HT1080 (cell line): ENCODE data around the gene FAT3. TPM values are rescaled to one million over a fixed set of nuclear protein-coding genes. Genes with fewer than 3 reads are reported as not detected.

Source experiments
- DNase-seq: peaks from one replicate; pipeline ENCODE4 v3.0.0-alpha.2; 2015; ENCODE audit warnings: low read depth
- polyA plus RNA-seq, 2 experiments: library from polyadenylated mRNA; depleted of rRNA; stranded (reverse); fragments of >200 nt; gene quantifications; 2 replicates each; pipeline ENCODE4 v1.2.3, GENCODE V29; 2015
- total RNA-seq: library from RNA; depleted of rRNA; stranded (reverse); fragments of >200 nt; shearing (Covaris generic); gene quantifications from 2 replicates; pipeline ENCODE4 v1.2.3, GENCODE V29; 2014; rRNA removed

Gene FAT3
- total RNA-seq = 0.20 and 0.27 TPM in 2 replicates
- 0.10 and 0.78 TPM in 2 replicates for polyA plus RNA-seq (2015; cell fraction: cytosol; rRNA removed)
- polyA plus RNA-seq (2015; cell fraction: nucleus; rRNA removed) = 0.61 and 0.75 TPM in 2 replicates

DNA sequence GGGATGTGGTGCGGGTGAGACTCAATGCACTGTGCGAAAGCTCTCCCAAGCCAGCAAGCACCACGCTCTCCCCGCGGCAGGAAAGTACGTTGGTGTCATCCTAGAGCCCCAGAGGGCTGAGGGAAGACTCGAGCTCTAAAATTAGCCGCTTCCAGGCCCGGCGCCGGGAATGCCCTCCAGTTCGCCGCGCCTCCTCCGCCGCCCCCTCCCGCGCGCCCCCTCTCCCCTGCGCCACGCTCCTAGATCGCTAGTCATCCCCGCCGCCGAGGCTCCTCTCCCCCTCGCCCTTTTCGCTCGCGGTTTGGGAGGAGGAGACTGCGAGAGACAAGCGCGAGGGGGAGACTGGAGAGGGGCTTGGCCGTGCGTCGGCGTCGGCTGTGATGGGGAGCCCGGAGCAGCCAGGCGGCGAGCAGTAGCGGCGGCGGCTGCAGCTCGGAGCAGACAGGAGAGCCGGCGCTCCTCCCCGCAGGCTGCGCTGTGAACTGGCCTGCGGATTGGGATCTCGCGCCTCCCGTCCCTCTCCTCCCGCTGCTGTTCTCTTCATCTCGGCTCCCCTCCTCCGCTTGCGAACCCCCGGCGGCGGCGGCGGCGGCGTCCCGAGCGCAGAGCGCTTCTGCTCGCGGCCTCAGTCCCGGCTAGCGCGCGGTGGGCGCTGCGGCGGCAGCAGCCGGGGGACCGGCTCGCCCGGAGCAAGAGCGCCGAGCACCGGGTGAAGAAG is at the start of gene FAT3:
TSS of gene FAT3 (plus strand) at position 412 of the 718 bp plus-strand sequence. CDS start 127,295 bp downstream, outside the sequence.
- peak; percentile 40 for DNase-seq

DNA sequence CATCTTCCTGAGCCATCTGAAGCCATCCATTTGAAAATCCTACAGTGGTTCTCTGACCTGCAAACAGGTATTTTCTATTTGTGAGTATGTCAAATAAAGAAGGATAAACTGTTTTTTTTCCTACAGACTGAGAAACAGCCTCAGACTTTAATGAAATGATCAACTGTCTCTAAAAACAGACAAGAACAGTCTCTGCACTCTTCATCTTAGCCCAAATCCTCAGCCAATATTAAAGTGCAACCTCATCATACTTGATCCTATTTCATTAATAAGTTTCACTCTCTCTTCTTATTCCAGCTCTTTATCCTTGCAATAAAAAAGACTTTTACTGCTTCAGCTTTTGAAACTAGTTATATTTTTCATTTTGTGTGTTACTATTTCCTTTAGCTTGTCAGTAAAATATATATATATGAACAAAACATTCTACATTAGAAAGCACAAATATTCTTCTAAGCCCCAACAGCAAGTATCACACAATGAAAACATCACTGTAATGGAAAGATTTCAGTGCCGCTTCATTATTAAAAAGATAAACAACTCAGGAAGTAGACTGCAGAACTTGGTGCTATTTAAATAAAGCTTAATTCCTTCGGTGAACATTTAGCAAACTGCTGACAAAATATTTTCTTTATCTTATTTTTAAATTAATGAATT is 45.5 kb upstream of the FAT3 start:
- no peak for DNase-seq

DNA sequence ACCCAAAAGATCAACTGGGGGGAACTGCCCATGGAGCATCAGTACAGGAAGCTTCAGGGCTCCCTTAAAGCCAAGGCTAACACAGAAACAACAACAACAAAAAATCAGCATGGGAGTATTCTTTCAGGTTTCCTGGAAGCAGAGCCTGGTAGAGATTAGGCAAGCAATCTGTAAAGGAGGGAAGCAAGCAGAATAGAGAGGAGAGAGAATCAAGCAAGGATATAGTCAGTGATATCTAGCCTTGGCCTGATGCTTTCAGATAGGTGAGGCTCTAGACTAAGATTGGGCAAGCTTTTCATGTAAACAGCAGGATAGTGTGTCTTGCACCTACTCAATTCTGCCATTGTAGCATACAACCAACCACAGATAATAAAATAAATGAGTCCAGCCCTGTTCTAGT is 44.4 kb upstream of the FAT3 start:
- DNase-seq = no peak

DNA sequence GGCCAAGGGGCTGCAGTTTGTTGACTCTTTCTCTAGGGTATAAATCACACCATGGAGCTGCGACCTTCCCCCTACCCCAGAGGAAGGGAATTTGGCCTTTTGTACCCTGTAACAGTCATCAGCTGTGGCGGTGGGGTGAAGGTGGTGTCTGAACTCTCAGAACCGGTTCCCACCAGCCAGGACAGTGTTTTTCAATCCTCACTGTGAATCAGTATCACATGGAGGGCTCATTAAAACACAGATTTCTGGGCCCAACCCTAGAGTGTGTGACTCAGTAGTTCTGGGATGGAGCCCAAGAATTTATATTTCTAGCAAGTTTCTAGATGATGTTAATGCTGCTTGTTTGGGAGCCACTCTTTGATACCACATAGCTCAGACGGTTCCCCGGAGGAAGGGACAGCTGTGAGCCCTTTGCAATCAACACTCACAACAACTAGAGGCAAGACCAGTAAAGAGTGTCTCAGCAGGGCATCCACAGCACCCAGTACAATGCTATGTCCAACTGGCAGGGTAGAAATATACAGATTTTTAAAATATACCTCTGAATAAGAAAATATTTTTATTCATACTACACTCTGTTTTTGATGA is 43.9 kb upstream of the FAT3 start:
- DNase-seq = peak; percentile 45

DNA sequence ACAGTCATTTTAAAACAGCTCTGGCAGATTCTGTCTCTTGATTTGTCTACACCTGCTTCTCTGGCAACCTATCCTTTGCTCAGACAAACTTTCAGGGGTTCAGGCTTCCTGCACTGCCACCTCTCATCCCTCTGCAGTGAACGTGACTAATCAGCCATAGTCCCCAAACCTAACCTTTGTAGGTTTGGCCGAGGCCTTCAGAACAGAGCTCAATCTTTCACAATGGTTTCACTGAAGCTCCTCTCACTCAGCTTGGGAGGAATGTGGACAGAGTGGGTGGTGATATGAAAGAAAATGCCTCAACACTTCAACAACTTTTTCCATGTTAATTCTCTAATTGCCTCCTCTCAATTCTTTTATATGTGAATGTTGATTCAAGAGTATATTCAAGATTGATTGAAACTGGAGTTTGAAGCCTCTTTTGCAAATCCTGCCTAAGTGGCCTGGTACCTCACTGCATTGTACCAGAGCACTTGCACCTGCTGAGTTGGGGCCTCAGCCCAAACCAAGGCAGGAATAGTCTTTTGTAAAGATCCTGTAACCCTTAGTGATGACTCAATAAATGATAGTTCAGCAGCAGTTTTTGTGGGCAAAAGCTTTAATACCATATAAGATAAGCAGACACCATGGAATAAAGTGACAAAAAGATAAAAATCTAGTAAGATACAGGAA is 33.9 kb upstream of the FAT3 start:
- DNase-seq = no peak

DNA sequence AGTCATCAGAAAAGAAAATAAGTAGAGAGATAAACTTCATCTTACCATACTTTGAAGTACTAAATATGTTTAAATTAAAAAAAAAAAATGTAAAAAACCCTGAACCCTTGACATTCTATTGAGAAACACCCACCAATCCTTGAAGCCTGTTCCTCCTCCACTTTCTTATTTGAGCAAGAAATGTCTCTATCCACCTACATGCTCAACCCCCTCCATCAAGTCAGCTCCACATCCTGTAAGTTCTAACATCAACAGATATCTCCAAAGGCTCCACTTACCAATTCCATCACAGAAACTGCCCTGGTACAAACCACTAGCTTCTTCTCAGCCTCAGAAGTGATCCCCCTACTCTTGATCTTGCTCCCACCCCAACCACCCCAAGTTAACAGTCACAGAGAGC is 32.5 kb upstream of the FAT3 start:
- DNase-seq = no peak

DNA sequence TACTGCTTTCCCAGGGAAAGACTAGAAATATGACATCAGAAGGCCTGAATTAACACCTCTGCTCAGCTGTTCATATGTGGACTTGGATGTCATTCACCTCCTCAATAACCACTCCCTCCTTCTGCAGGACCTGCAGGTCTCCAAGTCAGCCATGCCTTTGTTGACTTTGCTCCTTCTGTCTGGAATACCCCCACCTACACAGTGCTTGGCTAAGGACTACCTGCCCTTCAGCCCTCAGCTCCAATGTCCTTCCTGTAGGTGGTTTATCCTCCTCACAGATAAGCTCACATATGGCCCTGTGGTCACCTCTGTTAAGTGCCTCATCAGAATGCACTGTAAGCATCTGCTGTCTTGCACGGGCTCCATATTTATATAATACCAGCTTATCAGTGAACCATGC is 26.4 kb upstream of the FAT3 start:
- no peak for DNase-seq

DNA sequence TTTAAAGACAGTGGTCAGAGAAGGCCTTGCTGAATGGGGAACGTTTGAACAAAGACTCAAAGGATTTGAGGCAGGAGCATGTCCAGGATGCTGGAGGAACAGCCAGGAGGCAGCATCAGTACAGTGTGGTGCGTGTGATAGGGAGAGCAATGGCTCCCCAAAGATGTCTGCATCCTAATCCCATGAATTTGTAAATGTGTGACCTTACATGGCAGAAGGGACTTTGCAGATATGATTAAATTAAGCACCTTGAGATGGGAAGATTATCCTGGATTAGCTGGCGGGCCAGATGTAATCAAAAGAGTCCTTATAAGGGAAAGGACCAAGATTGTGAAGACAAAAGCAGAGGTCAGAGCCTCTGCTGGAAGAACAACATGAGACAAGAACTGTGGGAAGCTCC is 24.6 kb upstream of the FAT3 start:
- no peak for DNase-seq

DNA sequence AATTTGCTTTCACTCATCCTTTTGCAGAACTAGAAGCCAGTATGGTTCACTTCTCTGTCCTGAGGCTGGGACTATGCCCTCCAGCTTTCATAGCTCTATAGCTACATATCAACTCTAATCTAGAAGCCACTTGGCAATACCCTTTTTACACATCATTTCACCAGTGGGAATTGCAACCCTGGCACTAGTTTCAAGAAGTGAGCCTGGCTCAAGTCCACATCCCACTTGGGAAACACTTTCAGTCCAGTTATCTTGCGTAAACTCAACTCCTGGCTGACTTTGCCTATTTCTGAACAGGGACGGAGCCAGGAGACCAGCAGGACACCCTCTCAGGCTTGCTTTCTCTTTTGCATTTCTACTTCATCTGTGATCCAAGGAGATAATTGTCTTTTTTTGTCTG is 19.9 kb upstream of the FAT3 start:
- DNase-seq = no peak

DNA sequence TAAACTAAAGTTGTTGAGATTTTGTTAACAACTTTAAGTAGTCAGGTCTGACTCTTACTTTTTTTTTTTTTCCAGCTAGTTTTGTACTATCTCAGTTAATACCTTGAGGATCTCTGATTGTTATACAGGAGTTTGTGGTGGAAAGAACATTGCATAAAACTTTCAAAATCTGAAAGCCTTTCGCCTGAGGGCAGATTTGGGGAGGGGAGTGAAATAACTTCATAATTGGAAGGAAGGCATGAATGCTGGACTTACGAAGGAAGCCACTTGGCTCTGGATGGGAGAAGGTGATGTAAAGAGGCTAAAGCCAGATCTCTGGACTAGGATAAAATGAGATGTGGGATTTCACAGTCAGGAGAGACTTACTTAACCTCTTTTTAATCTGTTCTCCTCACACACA is 18.2 kb upstream of the FAT3 start:
- no peak for DNase-seq

DNA sequence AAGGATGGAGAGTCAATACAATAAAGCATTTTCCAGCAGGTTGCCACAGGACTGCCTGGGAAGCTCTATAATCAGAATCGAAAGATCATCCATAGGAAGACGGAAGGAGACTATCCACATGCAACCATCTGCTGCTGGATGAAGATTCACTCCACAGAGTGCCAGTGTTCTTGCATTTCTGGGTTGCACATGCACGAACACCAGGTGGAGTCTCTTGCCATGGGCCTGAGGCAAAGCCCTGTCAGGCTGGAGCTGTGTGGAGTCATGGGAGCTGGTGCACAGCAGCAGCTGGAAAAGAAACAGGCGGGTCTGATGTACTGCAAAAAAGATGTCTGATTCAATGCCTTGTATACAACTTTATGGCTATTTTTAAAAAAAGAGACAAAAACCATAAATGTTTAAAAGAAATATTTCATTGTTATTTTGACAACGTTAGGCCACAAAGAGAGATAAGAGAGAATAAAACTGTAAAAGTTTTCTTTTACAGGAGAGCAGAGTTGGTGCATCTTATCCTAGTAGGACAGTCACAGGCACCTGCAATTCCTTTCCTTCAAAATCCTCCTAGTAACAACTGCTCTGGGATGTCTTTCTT is 12.9 kb upstream of the FAT3 start:
- peak; percentile 28 for DNase-seq

DNA sequence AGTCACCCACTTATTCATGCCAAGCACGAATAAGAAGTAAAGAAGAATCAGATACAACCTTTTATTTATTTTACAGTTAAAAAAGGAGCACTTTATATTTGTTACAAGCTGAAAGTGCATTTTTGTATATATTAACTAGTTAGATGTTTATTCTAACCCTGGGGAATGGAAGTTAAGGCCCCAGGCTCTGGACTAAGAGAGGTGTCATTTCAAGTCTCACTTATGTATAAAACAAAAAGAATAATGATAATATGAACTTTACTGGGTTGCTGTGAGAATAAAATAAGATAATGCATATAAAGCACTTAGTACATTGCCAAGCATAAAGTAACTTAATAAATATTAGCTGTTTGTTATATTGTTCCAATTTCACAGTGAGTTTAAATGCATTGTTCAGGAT is 12.1 kb upstream of the FAT3 start:
- no peak for DNase-seq

DNA sequence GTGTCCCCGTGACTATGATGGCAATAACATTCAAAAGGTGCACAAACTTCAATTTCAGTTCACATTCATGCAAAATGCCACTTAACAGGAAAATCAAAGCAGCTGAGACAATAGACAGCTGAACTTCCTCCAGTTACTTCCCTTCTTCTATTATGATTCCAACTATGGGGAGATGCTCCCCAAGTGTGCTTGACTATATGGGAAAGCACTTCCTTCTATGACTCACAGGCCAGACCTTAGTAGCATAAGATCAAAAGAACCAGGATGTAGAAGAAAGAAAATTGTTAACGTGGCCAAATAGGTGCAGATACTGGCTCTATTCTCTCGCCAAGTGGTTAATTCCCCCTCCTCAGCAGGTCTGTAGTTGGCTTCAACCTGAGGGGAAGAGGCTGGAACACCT is 7.8 kb upstream of the FAT3 start:
- DNase-seq = no peak

DNA sequence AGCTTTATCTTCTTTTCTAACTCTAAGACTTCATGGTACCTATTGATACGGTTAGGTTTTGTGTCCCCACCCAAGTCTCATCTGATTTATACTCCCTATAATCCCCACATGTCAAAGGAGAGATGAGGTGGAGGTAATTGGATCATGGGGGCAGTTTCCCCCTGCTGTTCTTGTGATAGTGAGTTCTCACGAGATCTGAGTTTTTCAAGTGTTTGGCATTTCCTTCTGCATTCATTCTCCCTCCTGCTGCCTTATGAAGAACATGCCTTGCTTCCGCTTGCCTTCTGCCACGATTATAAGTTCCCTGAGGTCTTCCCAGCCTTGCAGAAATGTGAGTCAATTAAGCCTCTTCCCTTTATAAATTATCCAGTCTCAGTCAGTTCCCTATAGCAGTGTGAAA is 5.1 kb upstream of the FAT3 start:
- DNase-seq = no peak

DNA sequence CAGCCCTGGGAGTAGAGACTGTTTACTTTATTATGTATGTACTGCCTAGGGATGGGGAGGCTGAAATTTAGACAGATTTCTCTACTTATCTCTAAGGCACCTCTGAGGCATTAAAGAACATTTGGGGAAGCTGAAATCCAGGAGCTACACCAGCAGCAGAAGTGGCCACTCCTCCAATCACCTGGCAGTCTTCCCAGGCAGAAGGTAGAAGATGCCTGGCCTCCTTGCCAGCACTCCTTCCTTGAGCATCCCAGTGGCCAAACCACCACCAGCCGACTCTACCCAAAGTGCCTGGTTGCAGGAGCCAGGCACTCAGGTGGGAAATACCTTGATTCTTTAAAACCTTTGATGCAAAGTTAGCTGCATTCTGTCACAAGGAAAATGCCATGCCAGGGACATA is 1.9 kb upstream of the FAT3 start:
- no peak for DNase-seq

DNA sequence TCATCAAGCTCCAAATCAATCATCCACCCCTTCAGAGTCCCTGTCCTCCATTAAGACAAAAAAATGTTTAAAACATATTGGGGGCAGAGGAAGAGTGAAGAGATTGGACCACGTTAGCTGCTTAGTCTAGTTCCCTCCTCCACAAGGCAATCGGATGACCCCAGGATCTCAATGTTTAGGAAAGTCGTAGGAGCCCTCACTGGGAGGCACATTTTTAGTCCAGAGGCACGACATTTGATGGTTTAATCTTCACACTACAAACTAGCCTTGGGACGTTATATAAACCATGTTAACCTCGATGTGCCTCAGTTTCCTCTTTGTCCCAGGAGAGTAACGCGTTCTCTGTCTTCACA is 588 bp upstream of the FAT3 start:
- no peak for DNase-seq

DNA sequence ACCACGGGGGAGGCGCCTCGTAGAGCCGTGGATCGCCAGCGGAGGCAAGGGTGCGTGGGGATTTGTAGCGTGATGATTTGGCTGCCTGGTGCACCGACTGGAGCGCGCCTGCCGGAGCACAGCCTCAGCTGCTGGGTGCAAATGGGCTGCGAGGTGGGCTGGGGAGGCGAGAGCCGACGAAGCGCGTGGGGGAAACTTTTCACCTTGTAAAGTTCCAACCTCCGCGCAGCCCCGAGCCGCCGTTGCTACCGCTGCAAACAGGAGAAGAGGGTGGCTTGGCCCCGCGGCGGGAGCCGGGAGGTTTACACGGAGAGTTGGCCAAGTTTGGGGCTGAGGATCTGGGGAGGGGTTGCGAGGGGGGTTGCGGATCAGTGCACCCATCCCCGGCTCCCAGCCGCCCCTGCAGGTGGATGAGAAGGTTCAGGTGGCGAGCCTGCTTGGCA is 528 bp downstream of the FAT3 start:
- no peak for DNase-seq

DNA sequence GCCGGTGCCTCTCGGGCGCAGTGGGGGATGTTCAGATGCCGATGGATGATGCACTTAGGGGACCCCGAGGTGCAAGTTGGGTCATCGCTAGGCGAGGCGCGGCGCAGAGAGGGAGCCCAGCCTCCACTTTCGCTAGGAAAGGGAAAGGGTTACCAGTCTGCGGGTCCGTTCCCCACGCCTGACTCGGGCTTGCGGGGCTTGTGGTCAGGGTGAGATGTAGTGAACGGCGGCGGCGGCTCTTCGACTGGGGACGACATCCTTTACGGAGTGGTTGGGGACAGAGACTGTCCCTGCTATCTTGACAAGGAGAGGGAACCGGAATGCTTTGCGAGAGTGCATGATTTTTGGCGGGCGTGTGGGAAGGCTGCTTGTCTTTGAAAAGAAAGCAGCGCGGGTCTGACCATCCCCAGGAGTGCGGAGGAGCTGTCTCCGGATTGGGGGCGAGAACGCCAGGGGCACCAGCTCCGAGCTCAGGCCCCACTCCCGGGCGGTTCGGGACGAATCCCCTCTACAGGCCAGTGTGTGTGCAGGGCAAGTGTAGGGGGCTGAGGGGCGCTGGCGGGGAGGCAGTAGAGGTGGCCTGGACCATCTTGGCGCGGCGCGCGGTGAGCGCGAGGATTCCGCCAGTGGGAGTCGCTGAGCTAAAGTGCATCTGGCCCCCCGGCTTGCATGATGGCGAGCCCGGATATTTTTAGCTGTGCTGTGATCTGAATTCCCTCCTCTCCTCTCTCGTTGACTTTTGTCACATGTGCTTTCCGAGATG is 1.1 kb downstream of the FAT3 start:
- no peak for DNase-seq

DNA sequence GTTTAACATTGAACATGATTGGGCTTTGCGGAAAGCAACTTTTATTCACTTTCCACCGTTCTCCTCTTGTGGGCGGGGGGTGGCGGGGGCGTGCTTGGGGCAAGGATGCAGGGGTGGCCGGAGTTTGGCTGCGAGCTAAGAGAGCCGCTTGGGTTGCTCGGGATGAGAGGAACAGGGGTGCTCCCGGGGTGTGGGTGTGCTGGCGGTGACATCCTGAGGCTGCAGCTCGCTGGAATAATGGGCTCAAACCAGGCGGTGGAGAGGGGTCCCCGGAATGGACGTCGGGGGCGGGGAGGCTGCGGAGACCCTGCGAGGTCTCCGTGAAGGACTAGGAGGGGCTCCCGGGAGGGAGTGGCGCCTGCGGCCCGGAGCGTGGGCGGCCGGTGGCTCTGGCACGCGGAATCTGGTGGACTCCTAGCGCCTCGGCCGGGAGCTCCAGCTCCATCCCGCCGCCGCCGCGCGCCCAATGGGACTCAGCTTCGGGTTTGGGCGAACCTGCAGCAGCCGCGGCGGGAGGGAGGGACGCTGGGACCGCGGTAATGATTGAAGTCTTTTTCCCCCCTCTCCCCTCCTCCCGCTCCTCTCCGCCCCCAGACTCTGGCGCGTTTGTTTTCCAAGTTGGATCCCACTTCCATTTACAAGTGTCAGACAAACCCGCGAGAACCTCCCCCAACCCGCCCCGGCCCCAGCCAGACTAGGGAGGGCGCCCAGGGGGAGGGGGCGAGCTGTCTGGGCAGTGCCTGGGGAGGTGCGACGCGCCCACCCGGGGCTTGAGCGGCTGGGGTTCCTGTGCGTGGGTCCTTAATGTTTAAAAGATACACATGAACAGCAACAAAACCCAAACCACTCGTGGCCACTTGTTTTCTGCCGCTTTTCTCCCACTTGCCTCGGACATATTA is 2.0 kb downstream of the FAT3 start:
- no peak for DNase-seq
